Mesendoderm (in vitro differentiated cells): Measurements from ENCODE around the gene PRR14.

Source experiments
- DNase-seq: peaks from one replicate; pipeline ENCODE4 v3.0.0; 2013
- H2AK5ac ChIP-seq: 2 replicates; pipeline ENCODE4 v1.6.1; 2013; ENCODE audit warnings: low read length, inconsistent platforms
- H2BK120ac ChIP-seq: 2 replicates; pipeline ENCODE4 v1.6.1; 2013; ENCODE audit warnings: low read depth, mild to moderate bottlenecking, low read length, moderate library complexity, mixed read lengths
- H2BK15ac ChIP-seq: replicated peaks from 2 replicates; pipeline ENCODE4 v1.6.1; 2013; ENCODE audit warnings: low read depth, mild to moderate bottlenecking, moderate library complexity
- H2BK5ac ChIP-seq: 2 replicates; pipeline ENCODE4 v1.6.1; 2013; ENCODE audit warnings: low read length, inconsistent platforms
- H3K18ac ChIP-seq: 2 replicates; pipeline ENCODE4 v1.6.1; 2013; ENCODE audit warnings: mild to moderate bottlenecking, low read length, mixed read lengths
- H3K23ac ChIP-seq: one replicate; pipeline ENCODE4 v1.6.1; 2013; ENCODE audit warnings: low read length
- H3K27ac ChIP-seq: 2 replicates; pipeline ENCODE4 v1.5.1; 2013; ENCODE audit warnings: low read depth, mild to moderate bottlenecking, inconsistent platforms, low read length, moderate library complexity
- H3K27me3 ChIP-seq: 2 replicates; pipeline ENCODE4 v1.6.1; 2013; ENCODE audit warnings: low read length, control low read depth, mild to moderate bottlenecking, inconsistent platforms; ENCODE audit not compliant: insufficient read depth, poor library complexity
- H3K36me3 ChIP-seq: 2 replicates; pipeline ENCODE4 v1.6.1; 2013; ENCODE audit warnings: low read length, inconsistent platforms; ENCODE audit not compliant: control insufficient read depth, insufficient read depth
- H3K4ac ChIP-seq: one replicate; pipeline ENCODE4 v1.6.1; 2013; ENCODE audit warnings: low read depth, mild to moderate bottlenecking, low read length, moderate library complexity
- H3K4me1 ChIP-seq: 2 replicates; pipeline ENCODE4 v1.6.1; 2013; ENCODE audit warnings: low read depth, low read length, inconsistent platforms; ENCODE audit not compliant: control insufficient read depth
- H3K4me2 ChIP-seq: 2 replicates; pipeline ENCODE4 v1.6.1; 2013; ENCODE audit warnings: low read length
- H3K4me3 ChIP-seq: 2 replicates; pipeline ENCODE4 v1.5.1; 2013; ENCODE audit warnings: mild to moderate bottlenecking, low read length
- H3K56ac ChIP-seq: one replicate; pipeline ENCODE4 v1.6.1; 2013; ENCODE audit warnings: low read length
- H3K79me1 ChIP-seq: 2 replicates; pipeline ENCODE4 v1.6.1; 2013; ENCODE audit warnings: low read length, inconsistent platforms
- H3K79me2 ChIP-seq: 2 replicates; pipeline ENCODE4 v1.6.1; 2013; ENCODE audit warnings: mild to moderate bottlenecking, low read length; ENCODE audit not compliant: control insufficient read depth, insufficient read depth
- H3K9ac ChIP-seq: 2 replicates; pipeline ENCODE4 v1.6.1; 2013; ENCODE audit warnings: low read length, inconsistent platforms
- H4K5ac ChIP-seq: one replicate; pipeline ENCODE4 v1.6.1; 2013; ENCODE audit warnings: low read length
- H4K8ac ChIP-seq: one replicate; pipeline ENCODE4 v1.6.1; 2013; ENCODE audit warnings: low read depth, mild to moderate bottlenecking, control low read depth, low read length, moderate library complexity
- WGBS: extraction: QIAGEN DNeasy Blood & Tissue Kit; methylation state at CpG from one replicate; pipeline ENCODE4 v1.1.7; 2013; ENCODE audit warnings: low lambda C conversion rate, missing lambda C conversion rate; ENCODE audit not compliant: insufficient coverage; ENCODE audit errors: extremely low coverage; 5-methylcytosine and 5-hydroxymethylcytosine counted together

The PRR14 gene

GRCh38 chr16:30619202-30619601, 31.6 kb upstream of the PRR14 start:
- no peak overlapping the region for H3K27ac ChIP-seq

GRCh38 chr16:30619638-30620037, 31.1 kb upstream of the PRR14 start:
- no CpG with 5 or more reads among the region's 5 CpGs for whole genome bisulfite sequencing
- H3K4ac ChIP-seq, result no peak overlapping the region
- H3K56ac ChIP-seq, result no peak overlapping the region
- H3K4me3 ChIP-seq, result no peak overlapping the region
- no peak overlapping the region for H3K18ac ChIP-seq
- H3K27me3 ChIP-seq, result no peaks in the 10 kb centered on the region
- no peak overlapping the region for H3K4me2 ChIP-seq
- H3K23ac ChIP-seq, result no peak overlapping the region
- no peak overlapping the region for H4K8ac ChIP-seq
- no peak overlapping the region for H3K27ac ChIP-seq
- no peak overlapping the region for H2BK120ac ChIP-seq
- DNase-seq, result no peak
- no peak overlapping the region for H4K5ac ChIP-seq
- H2AK5ac ChIP-seq, result no peak overlapping the region
- no peaks in the 10 kb centered on the region for H3K36me3 ChIP-seq
- no peaks in the 10 kb centered on the region for H3K79me1 ChIP-seq
- no peaks in the 10 kb centered on the region for H3K79me2 ChIP-seq
- no peak overlapping the region for H2BK5ac ChIP-seq
- no peaks in the 10 kb centered on the region for H3K4me1 ChIP-seq
- H2BK15ac ChIP-seq, result no peak overlapping the region
- H3K9ac ChIP-seq, result no peak overlapping the region

More at GRCh38 chr16:30619202-30619601, 31.6 kb upstream of the PRR14 start:
- Histone ChIP-seq H3K9ac (no peak overlapping the region), H3K79me1 (no peaks in the 10 kb centered on the region), H2BK120ac (no peak overlapping the region), H3K79me2 (no peaks in the 10 kb centered on the region), H3K4ac (no peak overlapping the region), H3K36me3 (no peaks in the 10 kb centered on the region), H3K27me3 (no peaks in the 10 kb centered on the region), H3K4me1 (no peaks in the 10 kb centered on the region), H3K56ac (no peak overlapping the region), H3K4me2 (no peak overlapping the region), H2AK5ac (no peak overlapping the region), H4K5ac (no peak overlapping the region), H2BK5ac (no peak overlapping the region), H3K18ac (no peak overlapping the region), H3K4me3 (no peak overlapping the region), H3K23ac (no peak overlapping the region), H2BK15ac (no peak overlapping the region), H4K8ac (no peak overlapping the region)
- WGBS, result no CpG with 5 or more reads among the region's 4 CpGs
- DNase-seq, result no peak

GRCh38 chr16:30620169-30620568, 30.6 kb upstream of the PRR14 start:
- Histone ChIP-seq H3K4me2 (no peak overlapping the region), H3K79me2 (no peaks in the 10 kb centered on the region), H3K4me3 (no peak overlapping the region), H3K18ac (no peak overlapping the region), H3K27me3 (no peaks in the 10 kb centered on the region), H4K8ac (no peak overlapping the region), H3K27ac (no peak overlapping the region), H2BK15ac (no peak overlapping the region), H3K79me1 (no peaks in the 10 kb centered on the region), H2BK120ac (no peak overlapping the region), H3K9ac (no peak overlapping the region), H2BK5ac (no peak overlapping the region), H3K56ac (no peak overlapping the region), H2AK5ac (no peak overlapping the region), H3K4ac (no peak overlapping the region), H3K36me3 (no peaks in the 10 kb centered on the region), H3K4me1 (no peaks in the 10 kb centered on the region), H4K5ac (no peak overlapping the region), H3K23ac (no peak overlapping the region)
- DNase-seq, result no peak
- WGBS, result no CpG with 5 or more reads among the region's 3 CpGs

GRCh38 chr16:30621765-30622164, 29.0 kb upstream of the PRR14 start:
- H3K4me3 ChIP-seq, result no peak overlapping the region
- H3K79me2 ChIP-seq, result no peaks in the 10 kb centered on the region
- H2BK5ac ChIP-seq, result no peak overlapping the region
- no peak overlapping the region for H3K27ac ChIP-seq
- no peak overlapping the region for H3K4ac ChIP-seq
- no peak overlapping the region for H3K18ac ChIP-seq
- H3K56ac ChIP-seq, result no peak overlapping the region
- no peak overlapping the region for H3K9ac ChIP-seq
- no peak overlapping the region for H2AK5ac ChIP-seq
- H2BK120ac ChIP-seq, result no peak overlapping the region
- no peak overlapping the region for H4K5ac ChIP-seq
- no peaks in the 10 kb centered on the region for H3K4me1 ChIP-seq
- no peaks in the 10 kb centered on the region for H3K79me1 ChIP-seq
- WGBS, result no CpG with 5 or more reads among the region's 5 CpGs
- no peak overlapping the region for H3K4me2 ChIP-seq
- H2BK15ac ChIP-seq, result no peak overlapping the region
- H3K23ac ChIP-seq, result no peak overlapping the region
- no peaks in the 10 kb centered on the region for H3K36me3 ChIP-seq
- no peaks in the 10 kb centered on the region for H3K27me3 ChIP-seq
- DNase-seq, result no peak
- no peak overlapping the region for H4K8ac ChIP-seq

- H3K79me1 ChIP-seq, result no peaks in the 10 kb centered on the region
- H3K4me1 ChIP-seq, result no peaks in the 10 kb centered on the region
- no peak overlapping the region for H4K5ac ChIP-seq
- no peak overlapping the region for H2AK5ac ChIP-seq
- no peak overlapping the region for H2BK120ac ChIP-seq
- WGBS, result no CpG with 5 or more reads among the region's 10 CpGs
- H3K27ac ChIP-seq, result no peak overlapping the region
- H3K4me2 ChIP-seq, result no peak overlapping the region
- H3K36me3 ChIP-seq, result no peaks in the 10 kb centered on the region
- DNase-seq, result no peak
- H3K27me3 ChIP-seq, result no peaks in the 10 kb centered on the region
- no peak overlapping the region for H2BK15ac ChIP-seq
- no peak overlapping the region for H4K8ac ChIP-seq
- no peak overlapping the region for H3K56ac ChIP-seq
- no peak overlapping the region for H3K4ac ChIP-seq
- no peak overlapping the region for H3K23ac ChIP-seq
- no peaks in the 10 kb centered on the region for H3K79me2 ChIP-seq
- H3K18ac ChIP-seq, result no peak overlapping the region
- H3K4me3 ChIP-seq, result no peak overlapping the region
- H3K9ac ChIP-seq, result no peak overlapping the region
- no peak overlapping the region for H2BK5ac ChIP-seq
Measured at GRCh38 chr16:30622455-30623032, 28.2 kb upstream of the PRR14 start.
